ENCODE results near the gene STN1.

STN1 gene

GRCh38 chr10:103929381-103929921, 11.5 kb upstream of the STN1 start:
- peak; percentile 21 for DNase-seq

- DNase-seq = no peak
Measured at GRCh38 chr10:103928784-103929183, 10.8 kb upstream of the STN1 start.

- DNase-seq = no peak
Measured at GRCh38 chr10:103926722-103927319, 8.8 kb upstream of the STN1 start.

- no peak for DNase-seq
Measured at GRCh38 chr10:103925591-103925990, 7.6 kb upstream of the STN1 start.

- DNase-seq = no peak
Measured at GRCh38 chr10:103923502-103923901, 5.5 kb upstream of the STN1 start.

- DNase-seq = no peak
Measured at GRCh38 chr10:103922659-103923058, 4.7 kb upstream of the STN1 start.

GRCh38 chr10:103921750-103922195, 3.8 kb upstream of the STN1 start:
- no peak for DNase-seq

GRCh38 chr10:103921248-103921647, 3.3 kb upstream of the STN1 start:
- no peak for DNase-seq

- no peak for DNase-seq
Measured at GRCh38 chr10:103919648-103920025, 1.7 kb upstream of the STN1 start.

GRCh38 chr10:103917302-103918052, 507 bp downstream of the STN1 start:
- no peak for DNase-seq

GRCh38 chr10:103916876-103917275, 1.1 kb downstream of the STN1 start:
- DNase-seq = no peak

GRCh38 chr10:103916254-103916653, 1.7 kb downstream of the STN1 start:
- no peak for DNase-seq

GRCh38 chr10:103915796-103916195, 2.2 kb downstream of the STN1 start:
- no peak for DNase-seq

- DNase-seq = no peak
Measured at GRCh38 chr10:103912759-103913158, 5.2 kb downstream of the STN1 start.

- DNase-seq = no peak
Measured at GRCh38 chr10:103911021-103911459, 6.9 kb downstream of the STN1 start.

- no peak for DNase-seq
Measured at GRCh38 chr10:103910442-103911012, 7.5 kb downstream of the STN1 start.

- DNase-seq = no peak
Measured at GRCh38 chr10:103905441-103905840, 12.5 kb downstream of the STN1 start.

GRCh38 chr10:103901299-103901698, 16.7 kb downstream of the STN1 start:
- no peak for DNase-seq

GRCh38 chr10:103899312-103899711, 18.7 kb downstream of the STN1 start:
- no peak for DNase-seq

- no peak for DNase-seq
Measured at GRCh38 chr10:103897241-103897774, 20.7 kb downstream of the STN1 start.

- no peak for DNase-seq
Measured at GRCh38 chr10:103896225-103896624, 21.8 kb downstream of the STN1 start.

GRCh38 chr10:103895411-103896186, 22.4 kb downstream of the STN1 start:
- DNase-seq = peak; percentile 36

GRCh38 chr10:103894441-103894864, 23.5 kb downstream of the STN1 start:
- DNase-seq = no peak
